GM21528 (cell line): ENCODE measurements around the gene MGA.

Experiments used
- ATAC-seq: cut with Tn5 transposase; IDR thresholded peaks from one replicate; pipeline ENCODE4 v1.9.1; 2021; ENCODE audit warnings: mild to moderate bottlenecking, moderate library complexity; ENCODE audit not compliant: unreplicated experiment, low FRiP score

MGA gene

DNA sequence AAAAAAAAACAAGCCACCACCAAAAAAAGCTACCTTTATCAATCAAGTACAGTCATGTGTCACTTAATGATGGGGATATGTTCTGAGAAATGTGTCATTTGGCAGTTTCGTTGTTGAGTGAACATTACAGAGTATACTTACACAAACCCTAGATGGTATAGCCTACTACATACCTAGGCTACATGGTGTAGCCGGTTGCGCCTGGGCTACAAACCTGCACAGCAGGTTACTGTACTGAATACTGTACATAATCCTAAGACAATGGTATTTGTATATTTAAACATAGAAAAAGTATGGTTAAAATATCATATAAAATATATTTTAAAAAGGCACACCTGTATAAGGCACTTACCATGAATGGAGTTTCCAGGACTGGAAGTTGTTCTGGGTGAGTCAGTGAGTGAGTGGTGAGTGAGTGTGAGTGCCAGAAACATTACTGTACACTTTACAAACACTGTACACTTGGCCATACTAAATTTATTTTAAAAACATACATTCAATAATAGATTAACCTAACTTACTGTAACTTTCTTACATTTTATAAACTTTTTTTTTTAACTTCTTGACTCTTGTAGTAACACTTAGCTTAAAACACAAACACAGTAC is 141.7 kb downstream of the MGA start:
- no peak for ATAC-seq

DNA sequence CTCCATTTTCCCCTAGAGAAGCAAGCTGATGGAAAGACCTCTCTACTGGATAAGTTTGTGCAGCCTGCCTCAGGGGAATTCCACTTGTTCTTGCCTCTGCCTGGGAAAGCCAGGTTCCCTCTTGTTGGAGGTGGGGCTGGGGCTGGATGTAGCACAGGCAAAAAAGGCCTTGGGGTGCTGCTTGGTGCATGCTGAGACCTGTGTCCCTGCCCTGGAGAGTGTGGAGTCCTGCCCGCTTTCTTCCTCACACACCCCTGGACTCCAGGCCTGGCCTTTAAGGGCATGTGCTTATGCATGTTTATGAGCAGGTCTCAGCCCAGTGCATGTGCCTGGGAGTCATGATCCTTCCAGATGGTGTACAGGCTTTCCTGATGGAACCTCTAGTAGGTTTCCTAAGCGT is 144.2 kb downstream of the MGA start:
- ATAC-seq, result no peak

DNA sequence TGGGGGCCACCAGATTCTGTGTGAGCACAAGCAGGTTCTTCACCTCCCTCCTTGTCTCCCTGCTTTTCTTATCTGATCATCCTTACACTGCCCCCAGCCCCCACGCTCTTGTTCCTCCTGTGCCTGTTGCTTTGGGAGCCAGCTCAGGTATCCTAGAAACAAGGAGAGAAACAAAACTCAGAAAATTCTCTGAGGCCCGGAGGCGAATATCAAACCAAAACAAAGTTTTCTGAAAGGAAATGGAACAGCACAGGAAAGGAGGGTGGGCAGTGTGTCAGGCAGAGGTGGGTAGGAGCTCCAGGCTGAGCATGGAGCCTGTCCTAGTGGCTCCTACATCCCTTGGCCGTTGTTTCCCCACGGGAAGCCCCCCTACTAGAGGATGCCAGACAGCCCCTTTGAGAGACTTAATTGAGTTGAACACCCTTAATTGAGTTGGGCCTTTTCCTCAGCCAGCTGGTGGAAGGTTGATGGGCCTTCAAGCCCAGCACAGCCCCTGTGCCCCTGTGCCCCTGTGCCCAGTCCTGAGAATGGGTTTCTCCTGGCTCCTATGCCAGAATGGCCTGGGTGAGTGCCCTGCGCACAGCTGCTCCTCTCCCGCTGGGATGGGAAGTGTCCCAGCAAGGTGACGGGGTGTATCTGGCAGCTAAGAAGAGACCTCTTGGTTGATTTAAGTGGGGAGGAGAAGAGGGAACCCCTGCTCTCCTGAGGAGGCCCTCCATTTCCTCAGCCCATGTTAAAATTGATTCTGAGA is 144.9 kb downstream of the MGA start:
- ATAC-seq, result no peak

DNA sequence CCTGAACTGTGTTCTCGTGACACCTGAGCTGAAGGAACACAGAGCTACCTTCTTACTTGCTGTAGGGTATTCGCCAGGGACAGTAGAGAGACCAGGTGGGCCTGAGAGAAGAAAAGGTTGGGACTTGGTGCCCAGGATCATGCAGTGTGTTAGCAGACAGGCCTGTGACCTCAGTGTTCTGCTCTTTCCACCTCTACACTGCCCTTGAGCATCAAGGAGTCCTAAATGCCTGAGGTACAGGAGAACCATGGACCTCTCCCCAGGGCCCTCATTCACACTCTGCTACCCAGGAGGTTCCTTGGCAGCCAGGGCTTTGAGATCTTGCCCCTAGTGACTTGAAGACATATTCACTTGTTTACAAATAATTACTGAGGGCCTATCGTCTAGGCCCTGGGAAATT is 145.5 kb downstream of the MGA start:
- ATAC-seq, result no peak

DNA sequence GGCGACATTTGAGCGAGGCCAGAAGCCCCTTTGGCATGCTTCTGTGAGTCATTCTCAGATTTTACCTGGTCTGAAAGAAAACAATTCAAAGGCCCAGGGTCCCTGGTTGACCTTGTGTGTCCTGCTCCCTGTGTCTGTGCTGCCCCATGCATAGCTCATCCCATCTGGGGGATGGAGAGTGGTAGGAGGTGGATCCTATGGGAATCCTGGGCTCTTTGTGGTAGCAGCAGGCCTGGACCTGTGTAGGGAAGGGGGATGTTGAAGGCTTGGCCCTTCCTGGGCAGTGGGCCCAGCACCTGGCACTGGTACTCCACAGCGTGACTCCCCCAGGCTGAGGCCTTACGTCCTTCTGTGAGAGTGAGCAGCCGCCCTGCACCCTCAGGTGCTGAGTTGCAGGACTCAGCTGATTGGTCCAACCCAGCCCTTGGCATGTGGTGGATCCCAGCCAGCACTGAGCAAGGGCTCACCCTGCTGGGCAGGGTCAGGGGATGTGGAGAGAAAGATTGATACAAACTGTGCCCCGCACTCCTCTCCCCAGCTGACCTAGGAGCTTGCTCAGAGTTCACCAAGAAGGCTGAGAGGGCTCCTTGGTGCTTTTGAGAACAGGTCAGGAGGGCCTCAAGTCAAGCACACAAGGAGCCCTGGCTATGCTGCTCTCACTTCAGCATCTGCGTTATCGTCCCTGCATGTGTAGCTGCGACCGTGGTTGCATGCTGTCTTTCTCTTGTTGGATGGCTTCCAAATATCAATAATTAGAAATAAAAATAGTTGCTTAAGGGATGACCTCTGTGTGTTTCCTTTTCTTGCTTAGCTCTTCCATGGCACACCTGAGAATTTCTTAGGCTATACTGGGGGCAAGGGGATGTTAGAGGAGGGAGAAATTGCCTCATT is 146.3 kb downstream of the MGA start:
- no peak for ATAC-seq

DNA sequence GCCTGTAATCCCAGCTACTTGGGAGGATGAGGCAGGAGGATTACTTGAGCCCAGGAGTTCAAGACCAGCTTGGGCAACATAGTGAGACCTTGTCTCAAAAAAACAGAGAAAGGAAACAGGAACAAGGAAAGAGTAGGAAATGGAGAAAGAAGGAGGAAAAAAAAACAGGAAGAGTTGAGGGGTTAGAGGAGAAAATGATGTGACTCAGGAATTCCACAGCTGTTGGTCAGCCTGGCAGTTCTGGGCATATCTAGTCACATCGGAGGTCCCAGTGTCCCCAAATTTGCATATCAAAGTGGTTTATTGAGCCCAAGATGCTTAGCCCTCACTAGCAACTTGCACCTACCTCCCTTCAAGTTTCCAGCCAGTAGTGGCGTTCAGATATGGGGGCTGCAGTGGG is 148.9 kb downstream of the MGA start:
- no peak for ATAC-seq

DNA sequence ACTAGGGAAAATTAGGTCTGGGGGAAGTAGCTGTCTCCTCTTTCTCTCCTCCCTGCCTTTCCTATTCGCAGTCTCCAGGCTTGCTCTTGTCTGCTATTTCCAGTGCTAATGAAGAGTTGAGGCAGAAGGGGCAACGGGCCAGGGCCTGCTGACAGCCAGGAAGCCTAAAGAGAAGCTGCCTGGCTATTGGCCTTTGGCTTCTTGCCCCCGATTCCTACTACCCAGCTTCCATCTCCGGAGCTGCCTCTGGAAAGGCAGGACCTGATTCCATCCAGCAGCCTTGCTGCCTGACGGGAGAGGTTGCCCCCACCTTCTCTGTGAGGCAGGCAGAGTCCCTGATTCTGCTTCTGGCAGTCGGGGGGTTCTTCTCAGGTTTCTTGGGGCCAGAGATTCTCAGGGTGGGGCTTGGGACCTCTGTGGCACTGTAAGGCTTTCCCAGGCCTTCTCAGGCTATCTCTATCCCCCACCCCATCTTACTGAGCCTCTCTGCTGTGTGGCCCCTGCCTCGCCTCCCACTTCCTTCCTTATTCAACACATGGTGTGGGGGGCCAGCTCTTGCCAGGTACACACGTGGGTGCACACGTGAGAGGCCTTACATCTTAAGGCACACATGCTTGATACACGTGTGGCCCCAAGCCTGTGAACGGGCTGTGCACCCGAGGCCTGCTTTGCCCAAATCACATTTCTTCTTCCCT is 149.5 kb downstream of the MGA start:
- no peak for ATAC-seq

DNA sequence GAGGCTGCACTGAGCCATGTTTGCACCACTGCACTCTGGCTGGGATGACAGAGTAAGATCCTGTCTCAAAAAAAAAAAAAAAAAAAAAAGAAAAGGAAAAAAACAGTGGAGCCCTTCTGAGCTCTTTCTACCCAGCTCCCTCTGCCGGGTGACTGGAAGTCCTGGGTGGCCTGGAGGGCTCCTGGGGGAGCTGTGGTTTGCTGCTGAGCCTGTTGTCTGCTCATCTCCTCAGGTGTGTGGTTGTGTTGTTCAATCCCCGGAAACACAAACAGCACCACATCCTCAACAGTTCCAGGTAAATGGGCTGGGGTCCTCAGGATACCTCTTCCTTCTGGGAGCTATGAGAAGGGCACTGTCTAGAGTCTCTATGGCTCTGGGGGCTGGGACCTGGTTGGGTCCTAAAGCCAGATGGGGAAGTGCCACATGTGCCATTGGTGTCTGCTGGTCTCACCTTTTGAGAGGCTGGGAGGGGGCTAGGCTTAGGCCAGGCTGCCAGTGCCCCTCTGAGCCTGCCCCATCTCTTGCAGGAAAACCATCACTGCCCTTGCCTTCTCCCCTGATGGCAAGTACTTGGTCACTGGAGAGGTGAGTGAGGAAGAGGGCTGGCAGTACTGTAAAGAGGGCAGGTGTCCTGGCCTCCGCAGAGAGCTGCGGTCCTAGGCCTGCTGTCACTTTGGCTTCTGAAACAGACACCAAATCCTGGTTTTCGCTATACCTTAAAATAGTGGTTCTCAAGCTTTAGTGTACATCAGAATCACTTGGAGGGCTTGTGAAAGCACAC is 150.6 kb downstream of the MGA start:
- no peak for ATAC-seq

DNA sequence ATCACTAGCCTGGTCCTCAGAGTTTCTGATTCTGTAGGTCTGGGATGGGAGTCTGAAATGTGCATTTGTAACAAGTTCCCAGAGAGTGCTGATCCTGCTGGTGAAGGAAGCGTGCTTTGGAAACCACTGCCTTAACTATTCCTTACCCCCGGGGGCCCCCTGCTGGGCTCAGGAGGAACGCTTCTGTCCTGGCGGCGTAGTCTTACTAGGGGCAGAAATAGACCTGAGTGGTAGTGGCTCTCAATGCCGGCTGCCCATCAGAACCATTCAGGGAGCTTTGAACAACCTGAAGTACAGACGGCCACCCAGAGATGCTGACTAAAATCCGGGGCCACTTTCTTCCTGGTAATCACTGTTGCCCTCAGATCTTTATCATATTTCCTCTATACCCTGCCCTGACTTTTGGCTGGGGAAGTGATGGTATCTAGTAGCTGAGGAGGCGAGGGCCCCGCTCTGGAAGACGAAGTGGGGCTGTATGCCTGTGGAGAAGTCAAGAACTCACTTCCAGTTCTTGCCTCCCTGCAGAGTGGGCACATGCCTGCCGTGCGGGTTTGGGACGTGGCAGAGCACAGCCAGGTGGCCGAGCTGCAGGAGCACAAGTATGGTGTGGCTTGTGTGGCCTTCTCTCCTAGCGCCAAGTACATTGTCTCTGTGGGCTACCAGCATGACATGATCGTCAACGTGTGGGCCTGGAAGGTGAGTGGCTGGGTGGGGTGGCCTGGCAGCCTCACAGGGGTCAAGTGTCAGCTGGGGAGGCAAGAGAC is 151.4 kb downstream of the MGA start:
- no peak for ATAC-seq

DNA sequence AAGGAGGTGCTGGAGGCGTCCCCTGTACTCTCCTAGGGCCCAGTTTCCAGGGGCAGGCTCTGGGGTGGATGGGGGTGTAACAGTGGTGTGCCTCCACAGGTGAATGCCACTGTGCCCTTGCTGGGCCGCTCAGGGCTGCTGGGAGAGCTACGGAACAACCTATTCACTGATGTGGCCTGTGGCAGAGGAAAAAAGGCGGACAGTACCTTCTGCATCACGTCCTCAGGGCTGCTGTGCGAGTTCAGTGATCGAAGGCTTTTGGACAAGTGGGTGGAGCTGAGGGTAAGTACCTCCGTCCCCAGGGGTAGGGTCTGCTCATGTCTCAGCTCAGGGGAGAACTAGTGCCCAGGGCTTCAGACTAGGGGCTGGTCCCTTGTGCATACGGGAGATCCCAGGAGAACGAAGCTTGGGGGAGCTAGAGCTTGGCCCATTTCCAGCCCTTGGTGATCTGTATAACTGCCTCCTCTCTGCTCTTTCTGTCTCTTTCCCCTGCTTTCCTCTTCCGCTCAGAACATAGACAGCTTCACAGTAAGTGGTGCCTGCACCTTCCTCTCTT is 152.7 kb downstream of the MGA start:
- no peak for ATAC-seq

DNA sequence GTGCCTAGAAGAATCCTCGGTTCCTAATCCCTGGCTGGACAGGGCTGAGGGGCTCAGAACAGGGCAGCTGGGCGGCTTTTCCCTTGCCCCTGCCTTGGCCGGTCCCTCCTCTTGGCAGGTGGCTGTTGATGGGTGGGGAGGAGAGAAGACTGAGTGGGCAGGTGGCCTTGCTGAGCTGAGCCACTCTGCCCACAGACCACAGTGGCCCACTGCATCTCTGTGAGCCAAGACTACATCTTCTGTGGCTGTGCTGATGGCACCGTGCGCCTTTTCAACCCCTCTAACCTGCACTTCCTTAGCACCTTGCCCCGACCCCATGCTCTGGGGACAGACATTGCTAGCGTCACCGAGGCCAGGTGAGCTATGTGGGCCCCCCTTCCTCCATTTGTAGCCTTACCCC is 153.2 kb downstream of the MGA start:
- ATAC-seq, result no peak

DNA sequence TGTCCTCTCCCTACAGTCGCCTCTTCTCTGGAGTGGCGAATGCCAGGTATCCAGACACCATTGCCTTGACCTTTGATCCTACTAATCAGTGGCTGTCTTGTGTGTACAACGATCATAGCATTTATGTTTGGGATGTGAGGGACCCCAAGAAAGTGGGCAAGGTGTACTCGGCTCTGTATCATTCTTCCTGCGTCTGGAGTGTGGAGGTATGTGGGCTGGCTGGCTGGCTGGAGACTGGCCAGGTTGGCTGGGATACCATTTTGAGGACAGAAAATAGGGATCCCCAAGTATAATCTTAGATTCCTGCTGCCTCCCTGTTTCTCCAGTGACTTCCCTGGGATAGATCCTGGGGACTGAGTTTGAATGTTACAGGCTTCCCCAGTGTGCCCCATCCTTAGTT is 154.3 kb downstream of the MGA start:
- no peak for ATAC-seq

DNA sequence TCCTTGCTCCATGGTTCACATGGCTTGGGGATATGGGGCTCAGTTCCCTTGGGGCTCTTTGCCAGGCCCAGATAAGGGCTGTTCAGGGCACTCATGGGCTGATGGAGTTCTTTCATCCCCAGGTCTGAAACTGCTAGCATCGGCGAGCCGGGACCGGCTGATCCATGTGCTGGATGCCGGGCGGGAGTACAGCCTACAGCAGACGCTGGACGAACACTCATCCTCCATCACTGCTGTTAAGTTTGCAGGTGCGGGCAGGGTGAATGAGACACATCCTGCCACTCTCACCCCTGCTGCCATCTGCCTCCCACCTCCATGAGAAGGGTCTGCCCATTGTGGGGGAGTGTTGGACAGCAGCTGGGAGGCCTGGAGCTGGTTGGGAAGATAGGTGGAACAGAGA is 156.6 kb downstream of the MGA start:
- no peak for ATAC-seq

DNA sequence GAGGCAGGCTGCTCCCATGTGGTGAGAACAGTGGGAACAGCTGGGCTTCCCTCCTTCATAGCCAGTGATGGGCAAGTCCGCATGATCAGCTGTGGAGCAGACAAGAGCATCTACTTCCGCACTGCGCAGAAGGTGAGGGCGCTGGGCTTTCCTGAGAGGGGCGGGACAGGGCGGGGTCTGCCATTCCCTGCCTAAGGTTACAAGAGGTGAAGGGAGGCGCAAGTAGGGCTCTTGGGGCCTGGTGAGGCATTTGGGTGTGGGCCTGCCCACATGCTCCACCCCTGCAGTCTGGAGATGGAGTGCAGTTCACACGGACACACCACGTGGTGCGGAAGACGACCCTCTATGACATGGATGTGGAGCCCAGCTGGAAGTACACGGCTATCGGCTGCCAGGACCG is 157.1 kb downstream of the MGA start:
- ATAC-seq, result no peak

DNA sequence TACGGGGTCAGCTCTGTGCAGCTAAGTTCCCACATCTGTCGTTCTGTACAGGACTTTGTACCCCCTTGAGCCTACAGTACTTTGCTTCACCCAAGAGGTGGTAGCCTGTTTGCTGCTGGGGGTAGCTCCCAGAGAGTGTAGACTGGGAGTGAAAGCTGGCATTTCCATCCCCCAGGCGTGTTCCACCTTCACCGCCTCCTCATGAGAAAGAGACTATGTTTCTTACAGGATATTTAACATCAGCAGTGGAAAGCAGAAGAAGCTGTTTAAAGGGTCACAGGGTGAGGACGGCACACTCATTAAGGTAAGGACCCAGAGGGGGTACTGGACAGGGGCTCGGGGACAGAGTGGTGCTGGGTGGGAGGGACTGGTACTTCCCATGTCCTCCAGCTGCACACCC is 157.6 kb downstream of the MGA start:
- no peak for ATAC-seq

DNA sequence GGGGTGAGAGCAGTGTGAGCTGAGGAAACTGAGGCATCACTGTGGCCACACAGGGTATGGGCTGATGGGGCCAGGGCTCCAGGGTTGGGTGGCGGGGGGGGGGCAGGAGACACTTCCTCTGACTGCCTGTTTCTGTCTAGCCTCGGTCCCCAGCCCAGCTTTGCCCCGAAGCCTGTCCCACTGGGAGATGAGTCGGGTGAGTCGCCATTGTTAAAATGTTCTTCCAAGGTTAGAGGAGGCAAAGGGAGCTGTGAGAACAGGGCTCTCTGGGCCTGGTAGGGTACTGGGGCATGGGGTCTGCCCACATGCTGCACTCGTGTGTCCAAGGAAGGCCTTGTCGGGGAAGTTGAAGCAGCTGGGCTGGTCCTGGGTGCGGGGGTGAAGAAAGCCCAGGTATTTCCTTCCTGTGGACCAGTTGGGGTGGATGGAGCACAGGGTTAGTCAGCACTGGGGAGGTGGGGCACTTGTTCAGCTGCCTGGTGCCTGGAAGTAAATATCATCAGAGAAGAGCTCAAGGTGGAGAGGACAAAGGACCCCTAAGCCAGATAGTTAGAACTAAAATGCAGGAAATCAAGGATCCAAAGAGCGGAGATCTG is 159.3 kb downstream of the MGA start:
- ATAC-seq, result no peak

DNA sequence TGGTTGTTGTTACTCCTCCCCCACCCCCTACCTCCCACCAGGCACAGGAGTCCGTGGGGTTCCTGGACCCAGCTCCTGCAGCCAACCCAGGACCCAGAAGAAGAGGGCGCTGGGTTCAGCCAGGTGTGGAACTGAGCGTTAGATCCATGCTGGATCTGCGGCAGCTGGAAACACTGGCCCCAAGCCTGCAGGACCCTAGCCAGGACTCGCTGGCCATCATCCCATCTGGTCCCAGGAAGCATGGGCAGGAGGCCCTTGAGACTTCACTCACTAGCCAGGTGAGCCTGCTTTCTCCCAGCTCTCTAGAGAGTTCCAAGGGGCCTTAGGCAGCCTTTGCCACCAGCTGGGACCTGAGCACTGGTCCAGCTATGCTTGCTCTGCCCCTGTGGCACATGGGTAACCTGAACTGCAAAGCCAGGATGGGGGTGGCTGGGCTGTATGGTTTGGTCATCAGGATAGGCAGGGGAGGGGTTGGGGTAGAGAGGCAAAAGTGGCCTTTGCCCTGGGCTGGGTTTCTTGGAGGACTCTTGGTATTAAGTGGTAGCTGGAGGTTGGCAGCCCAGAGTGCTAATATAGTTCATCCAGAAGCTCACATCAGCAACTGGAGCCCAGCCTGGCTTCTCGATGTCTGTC is 160.7 kb downstream of the MGA start:
- no peak for ATAC-seq

DNA sequence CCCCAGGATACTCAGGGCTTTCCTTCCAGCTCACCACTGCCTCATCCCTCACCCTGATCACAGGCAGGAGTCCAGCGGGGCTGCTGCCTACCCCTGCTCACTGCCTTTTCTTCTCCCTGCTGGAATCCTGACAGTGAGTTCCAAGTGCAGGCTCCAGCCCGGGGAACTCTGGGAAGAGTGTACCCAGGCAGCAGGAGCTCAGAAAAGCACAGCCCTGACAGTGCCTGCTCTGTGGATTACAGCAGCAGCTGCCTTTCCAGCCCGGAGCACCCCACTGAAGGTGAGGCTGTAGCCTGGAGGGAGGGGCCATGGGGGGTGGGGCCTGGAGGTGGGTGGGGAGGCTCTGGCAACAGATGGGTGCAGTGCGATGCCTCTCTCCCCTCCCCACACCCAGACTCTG is 161.6 kb downstream of the MGA start:
- ATAC-seq, result no peak
